SH-SY5Y (cell line): ENCODE data around the gene P2RX4.

Source experiments
- GATA2 ChIP-seq: IDR thresholded peaks from 2 replicates; pipeline ENCODE4 v1.6.1; 2011; ENCODE audit warnings: mild to moderate bottlenecking, low read depth, low read length
- GATA3 ChIP-seq: IDR thresholded peaks from 2 replicates; pipeline ENCODE4 v1.6.1; 2011; ENCODE audit warnings: low read depth, mild to moderate bottlenecking, low read length, moderate library complexity

- TF ChIP-seq GATA2 (no peak), GATA3 (no peak)
These were observed 2.9 kb downstream of the P2RX4 start for GRCh38 chr12:121212875-121213274.
